ENCODE data around the gene DGKH. TPM values are rescaled to one million over a fixed set of nuclear protein-coding genes. Genes with fewer than 3 reads are reported as not detected.

Gene DGKH
- total and polyA plus RNA-seq, 5 donors: 2.0 to 12.1 (median 6.3) TPM

DNA sequence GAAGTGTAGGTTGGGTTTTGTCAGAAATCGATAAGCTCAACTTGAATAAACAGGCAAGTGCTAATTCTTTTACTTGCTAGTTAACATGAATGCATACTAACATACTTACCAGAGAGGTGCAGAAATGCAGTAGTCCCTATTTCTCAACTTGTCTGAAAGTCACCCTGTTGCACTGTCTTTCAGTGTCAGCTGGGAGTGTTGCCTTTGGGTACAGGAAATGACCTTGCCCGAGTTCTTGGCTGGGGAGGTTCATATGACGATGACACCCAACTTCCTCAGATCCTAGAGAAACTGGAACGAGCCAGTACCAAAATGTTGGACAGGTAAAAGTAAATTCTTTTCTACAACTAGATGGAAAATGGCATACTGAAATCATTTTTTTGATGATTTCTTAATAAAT is 120.0 kb downstream of the DGKH start:
- Histone ChIP-seq H3K27me3 (ENCODE audit: control insufficient read depth, insufficient read depth) (no peaks in the 10 kb centered on the region), H3K4me1 (ENCODE audit: control insufficient read depth, insufficient read depth, low read length) (no peaks in the 10 kb centered on the region), H3K27ac (ENCODE audit: low read length) (no peak overlapping the region), H3K4me3 (ENCODE audit: low read length) (no peak overlapping the region), H3K9me3 (ENCODE audit: control insufficient read depth, low read length) (no peaks in the 10 kb centered on the region)
- WGBS: 81% methylated on average over 4 of the region's 4 CpGs
- DNase-seq (no peak), ATAC-seq (no peak)
- intact Hi-C loops (cut with DNase I): no loop called here

DNA sequence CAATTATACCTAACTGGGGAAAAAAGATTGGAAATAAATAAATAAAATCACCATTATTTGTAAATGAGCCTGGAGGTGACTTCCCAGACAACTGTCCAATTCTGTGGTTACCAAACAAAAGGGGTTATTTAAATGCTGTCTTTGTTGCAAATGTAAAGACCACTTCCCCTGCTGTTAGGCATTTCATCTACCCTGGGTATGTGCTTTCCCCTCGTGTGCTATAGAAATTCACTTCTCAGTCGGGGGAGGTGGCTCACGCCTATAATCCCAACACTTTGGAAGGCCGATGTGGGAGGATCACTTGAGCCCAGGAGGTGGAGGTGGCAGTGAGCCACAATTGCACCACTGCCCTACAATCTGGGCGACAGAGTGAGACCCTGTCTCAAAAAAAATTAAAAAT is 121.6 kb downstream of the DGKH start:
- H3K27me3 ChIP-seq (ENCODE audit: control insufficient read depth, insufficient read depth): no peaks in the 10 kb centered on the region
- no peak overlapping the region for H3K27ac ChIP-seq (ENCODE audit: low read length)
- H3K9me3 ChIP-seq (ENCODE audit: control insufficient read depth, low read length): no peaks in the 10 kb centered on the region
- 87% methylated on average over 5 of the region's 5 CpGs for WGBS
- no peaks in the 10 kb centered on the region for H3K4me1 ChIP-seq (ENCODE audit: control insufficient read depth, insufficient read depth, low read length)
- intact Hi-C loops (cut with DNase I): no loop called here
- H3K4me3 ChIP-seq (ENCODE audit: low read length): no peak overlapping the region
- DNase-seq: no peak
- ATAC-seq: no peak

GRCh38 chr13:42173789-42174343 is 125.4 kb downstream of the DGKH start:
- no peak for ATAC-seq
- WGBS: 92% methylated on average over 4 of the region's 4 CpGs
- Histone ChIP-seq H3K27ac (ENCODE audit: low read length) (no peak overlapping the region), H3K4me3 (ENCODE audit: low read length) (no peak overlapping the region), H3K4me1 (ENCODE audit: control insufficient read depth, insufficient read depth, low read length) (no peaks in the 10 kb centered on the region), H3K27me3 (ENCODE audit: control insufficient read depth, insufficient read depth) (no peaks in the 10 kb centered on the region), H3K9me3 (ENCODE audit: control insufficient read depth, low read length) (no peaks in the 10 kb centered on the region)
- no peak for DNase-seq
- intact Hi-C loops (cut with DNase I): no loop called here

DNA sequence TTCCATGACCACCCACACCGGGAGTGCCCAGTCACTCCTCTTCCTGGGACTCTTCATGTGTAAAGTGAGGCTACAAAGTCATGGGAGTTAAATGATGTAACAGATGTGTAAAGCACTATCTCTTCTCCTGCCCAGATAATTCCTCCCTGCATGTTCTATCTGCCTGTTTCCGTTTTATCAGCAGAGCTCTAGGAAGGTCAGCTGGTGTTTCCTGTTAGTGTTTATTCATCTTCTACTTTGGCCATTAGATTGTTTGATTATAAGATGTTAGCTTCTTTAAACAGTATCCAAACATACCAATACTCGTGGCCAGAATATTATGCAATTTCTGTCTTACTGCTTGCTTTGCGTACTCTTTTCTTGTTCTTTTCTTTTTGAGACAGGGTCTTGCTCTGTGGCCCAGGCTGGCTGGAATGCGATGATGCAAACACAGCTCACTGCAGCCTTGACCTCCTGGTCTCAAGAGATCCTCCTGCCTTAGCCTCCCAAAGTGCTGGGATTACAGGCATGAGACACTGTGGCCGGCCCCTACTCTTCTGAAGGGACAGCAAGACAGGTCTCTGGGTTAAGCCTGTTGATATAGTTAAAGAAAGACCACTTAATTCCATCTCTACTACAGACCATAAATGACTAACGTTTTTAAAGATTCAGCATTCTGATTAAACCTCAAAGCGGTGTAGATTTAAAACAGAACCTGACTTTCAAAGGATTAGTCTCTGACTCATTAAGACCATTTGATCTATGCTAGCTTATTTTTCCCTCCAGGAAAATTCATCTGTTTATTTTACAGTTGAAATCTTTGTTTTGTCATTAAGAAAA is 126.1 kb downstream of the DGKH start:
- WGBS: 77% methylated on average over 8 of the region's 8 CpGs
- intact Hi-C loops (cut with DNase I): no loop called here
- H3K4me3 ChIP-seq (ENCODE audit: low read length): no peak overlapping the region
- no peak overlapping the region for H3K27ac ChIP-seq (ENCODE audit: low read length)
- H3K27me3 ChIP-seq (ENCODE audit: control insufficient read depth, insufficient read depth): no peaks in the 10 kb centered on the region
- no peaks in the 10 kb centered on the region for H3K4me1 ChIP-seq (ENCODE audit: control insufficient read depth, insufficient read depth, low read length)
- no peaks in the 10 kb centered on the region for H3K9me3 ChIP-seq (ENCODE audit: control insufficient read depth, low read length)
- DNase-seq (no peak), ATAC-seq (no peak)

- Histone ChIP-seq H3K9me3 (ENCODE audit: control insufficient read depth, low read length) (no peaks in the 10 kb centered on the region), H3K27ac (ENCODE audit: low read length) (no peak overlapping the region), H3K4me1 (ENCODE audit: control insufficient read depth, insufficient read depth, low read length) (no peaks in the 10 kb centered on the region), H3K4me3 (ENCODE audit: low read length) (no peak overlapping the region), H3K27me3 (ENCODE audit: control insufficient read depth, insufficient read depth) (no peaks in the 10 kb centered on the region)
- intact Hi-C loops (cut with DNase I): no loop called here
- DNase-seq (no peak), ATAC-seq (no peak)
Measured at GRCh38 chr13:42176294-42176693, 127.8 kb downstream of the DGKH start.

DNA sequence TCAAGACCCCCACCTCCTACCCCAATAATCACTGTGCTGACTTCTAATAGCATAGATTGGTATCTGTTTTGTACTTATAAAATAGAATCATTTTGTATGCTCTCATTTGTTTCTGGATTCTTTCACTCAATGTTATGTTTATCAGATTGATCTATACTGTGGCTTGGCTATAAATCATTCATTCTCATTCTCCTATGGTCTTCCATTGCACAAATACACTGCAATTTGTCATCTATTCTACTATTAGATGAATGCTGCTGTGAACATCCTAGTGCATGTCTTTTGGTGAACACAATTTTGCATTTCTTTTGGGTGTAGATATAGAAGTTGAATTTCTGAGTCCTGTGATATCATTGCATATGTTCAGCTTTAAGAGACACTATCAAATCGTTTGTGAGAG is 128.7 kb downstream of the DGKH start:
- H3K27ac ChIP-seq (ENCODE audit: low read length): no peak overlapping the region
- H3K4me1 ChIP-seq (ENCODE audit: control insufficient read depth, insufficient read depth, low read length): no peaks in the 10 kb centered on the region
- no peak for ATAC-seq
- H3K9me3 ChIP-seq (ENCODE audit: control insufficient read depth, low read length): no peaks in the 10 kb centered on the region
- no peak overlapping the region for H3K4me3 ChIP-seq (ENCODE audit: low read length)
- 50% methylated on average over 1 of the region's 1 CpG for WGBS
- DNase-seq: no peak
- intact Hi-C loops (cut with DNase I): no loop called here
- H3K27me3 ChIP-seq (ENCODE audit: control insufficient read depth, insufficient read depth): no peaks in the 10 kb centered on the region

DNA sequence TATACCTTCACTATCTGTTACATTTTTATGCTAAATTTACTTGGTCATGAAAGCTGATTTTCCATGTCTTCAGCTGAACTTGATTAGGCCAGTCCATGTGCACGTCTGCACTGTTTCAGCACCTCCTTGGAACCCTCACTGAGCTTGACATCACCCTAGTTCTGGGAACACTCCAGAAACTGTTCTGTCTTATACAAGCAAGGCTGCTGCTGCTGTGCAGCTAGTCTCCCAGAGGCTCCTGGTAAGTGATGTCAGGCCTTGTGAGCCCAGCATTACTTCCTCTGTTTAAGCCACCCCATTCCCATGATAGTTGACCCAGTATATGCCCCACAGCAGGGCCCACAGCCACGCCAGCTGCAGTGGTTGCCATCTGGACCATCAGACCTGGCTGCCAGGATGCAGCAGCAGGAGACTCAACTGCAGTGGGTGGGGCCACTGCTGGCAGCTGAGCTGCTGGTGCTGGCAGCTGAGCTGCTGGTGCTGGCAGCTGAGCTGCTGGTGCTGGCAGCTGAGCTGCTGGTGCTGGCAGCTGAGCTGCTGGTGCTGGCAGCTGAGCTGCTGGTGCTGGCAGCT is 133.0 kb downstream of the DGKH start:
- Histone ChIP-seq H3K9me3 (ENCODE audit: control insufficient read depth, low read length) (no peaks in the 10 kb centered on the region), H3K4me3 (ENCODE audit: low read length) (no peak overlapping the region), H3K27me3 (ENCODE audit: control insufficient read depth, insufficient read depth) (no peaks in the 10 kb centered on the region), H3K4me1 (ENCODE audit: control insufficient read depth, insufficient read depth, low read length) (no peaks in the 10 kb centered on the region), H3K27ac (ENCODE audit: low read length) (no peak overlapping the region)
- DNase-seq: peak in 1 of 3 donors; percentile 49
- 82% methylated on average over 2 of the region's 2 CpGs for WGBS
- intact Hi-C loops (cut with DNase I): no loop called here
- ATAC-seq: peak in 1 of 2 donors; percentile 66

DNA sequence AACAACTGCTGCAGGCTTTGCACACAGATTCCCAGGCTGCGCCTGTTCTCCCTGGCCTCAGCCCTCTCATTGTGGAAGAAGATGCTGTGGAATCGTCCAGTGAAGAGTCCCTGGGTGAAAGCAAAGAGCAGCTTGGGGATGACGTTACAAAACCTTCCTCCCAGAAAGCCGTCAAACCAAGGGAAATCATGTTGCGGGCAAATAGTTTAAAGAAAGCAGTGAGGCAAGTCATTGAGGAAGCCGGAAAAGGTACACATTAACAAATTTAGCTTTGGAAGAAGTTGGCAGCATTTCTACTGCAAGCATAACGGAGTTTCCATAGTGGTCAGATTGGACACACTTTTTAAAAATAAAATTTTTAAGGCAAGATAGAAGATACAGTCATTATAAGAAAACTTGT is 140.6 kb downstream of the DGKH start:
- Histone ChIP-seq H3K4me1 (ENCODE audit: control insufficient read depth, insufficient read depth, low read length) (no peaks in the 10 kb centered on the region), H3K27me3 (ENCODE audit: control insufficient read depth, insufficient read depth) (no peaks in the 10 kb centered on the region), H3K27ac (ENCODE audit: low read length) (no peak overlapping the region), H3K4me3 (ENCODE audit: low read length) (no peak overlapping the region), H3K9me3 (ENCODE audit: control insufficient read depth, low read length) (no peaks in the 10 kb centered on the region)
- DNase-seq (no peak), ATAC-seq (no peak)
- 85% methylated on average over 7 of the region's 7 CpGs for WGBS
- intact Hi-C loops (cut with DNase I): no loop called here

DNA sequence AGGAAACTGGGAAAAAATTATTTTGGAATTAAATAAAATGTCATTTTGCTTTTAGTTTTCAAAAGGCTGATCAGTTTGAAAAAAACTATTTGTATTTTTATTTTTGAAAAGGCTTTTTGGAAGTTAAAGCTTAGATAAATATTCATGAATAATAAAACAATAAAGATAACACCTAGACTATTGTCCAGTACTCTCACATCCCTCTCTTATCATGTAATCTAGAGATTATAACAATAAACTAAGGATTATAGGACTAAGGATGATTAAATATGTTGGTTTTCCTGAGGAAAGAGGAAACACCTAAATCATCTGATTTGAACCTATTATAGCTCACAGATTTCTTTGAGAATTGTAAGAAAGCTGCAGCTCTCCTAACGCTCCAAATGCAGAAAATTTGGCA is 142.1 kb downstream of the DGKH start:
- no peak for ATAC-seq

DNA sequence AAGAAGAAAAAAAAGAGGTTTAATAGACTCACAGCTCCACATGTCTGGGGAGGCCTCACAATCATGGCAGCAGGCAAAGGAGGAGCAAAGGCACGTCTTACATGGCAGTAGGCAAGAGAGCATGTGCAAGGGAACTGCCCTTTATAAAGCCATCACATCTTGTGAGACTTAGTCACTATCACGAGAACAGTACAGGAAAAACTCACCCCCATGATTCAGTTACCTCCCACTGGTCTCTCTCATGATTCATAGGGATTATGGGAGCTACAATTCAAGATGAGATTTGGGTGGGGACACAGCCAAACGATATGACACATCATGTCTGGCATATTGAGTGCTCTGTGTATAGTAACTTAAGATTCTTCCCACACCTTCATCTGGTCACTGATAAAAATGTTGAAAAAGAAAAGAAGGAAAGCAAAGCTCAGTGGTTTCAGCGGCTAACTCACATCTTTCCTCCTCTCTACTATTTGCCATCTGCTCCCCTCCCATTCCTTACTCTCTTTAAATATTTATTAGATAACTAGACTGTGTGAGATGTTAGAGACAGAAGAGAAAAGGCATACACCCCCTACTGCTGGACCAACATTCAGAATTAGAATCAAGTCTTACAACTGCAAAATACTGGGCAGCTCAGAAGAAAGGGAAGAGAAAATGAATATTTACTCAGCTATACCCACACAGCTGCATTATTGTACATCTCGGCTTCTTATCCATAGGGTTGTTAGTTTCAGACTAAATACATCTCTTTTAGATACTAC is 163.4 kb downstream of the DGKH start:
- ATAC-seq: no peak
- H3K27ac ChIP-seq (ENCODE audit: low read length): no peak overlapping the region
- no peaks in the 10 kb centered on the region for H3K4me1 ChIP-seq (ENCODE audit: control insufficient read depth, insufficient read depth, low read length)
- 91% methylated on average over 5 of the region's 5 CpGs for WGBS
- intact Hi-C loops (cut with DNase I): no loop called here
- no peaks in the 10 kb centered on the region for H3K27me3 ChIP-seq (ENCODE audit: control insufficient read depth, insufficient read depth)
- H3K4me3 ChIP-seq (ENCODE audit: low read length): no peak overlapping the region
- no peak for DNase-seq
- H3K9me3 ChIP-seq (ENCODE audit: control insufficient read depth, low read length): no peaks in the 10 kb centered on the region

More for the DNA sequence above, 142.1 kb downstream of the DGKH start:
- 82% methylated on average over 1 of the region's 1 CpG for WGBS
- no peak overlapping the region for H3K27ac ChIP-seq (ENCODE audit: low read length)
- intact Hi-C loops (cut with DNase I): no loop called here
- no peaks in the 10 kb centered on the region for H3K27me3 ChIP-seq (ENCODE audit: control insufficient read depth, insufficient read depth)
- H3K4me3 ChIP-seq (ENCODE audit: low read length): no peak overlapping the region
- H3K4me1 ChIP-seq (ENCODE audit: control insufficient read depth, insufficient read depth, low read length): no peaks in the 10 kb centered on the region
- no peaks in the 10 kb centered on the region for H3K9me3 ChIP-seq (ENCODE audit: control insufficient read depth, low read length)
- no peak for DNase-seq

- Histone ChIP-seq H3K4me3 (ENCODE audit: low read length) (no peak overlapping the region), H3K4me1 (ENCODE audit: control insufficient read depth, insufficient read depth, low read length) (no peaks in the 10 kb centered on the region), H3K27me3 (ENCODE audit: control insufficient read depth, insufficient read depth) (no peaks in the 10 kb centered on the region), H3K27ac (ENCODE audit: low read length) (no peak overlapping the region), H3K9me3 (ENCODE audit: control insufficient read depth, low read length) (no peaks in the 10 kb centered on the region)
- DNase-seq (no peak), ATAC-seq (no peak)
- intact Hi-C loops (cut with DNase I): no loop called here
- WGBS: 93% methylated on average over 4 of the region's 4 CpGs
Measured at GRCh38 chr13:42214446-42214845, 166.0 kb downstream of the DGKH start.

Measured in right cardiac atrium (tissue), 5 donors.